H1 (cell line): ENCODE data around the gene OGDH. TPM values are rescaled to one million over a fixed set of nuclear protein-coding genes. Genes with fewer than 3 reads are reported as not detected.

ENCODE experiments used
- CTCF ChIA-PET: fragments of 300-600 bp; sonication (Branson Sonifier 250); formaldehyde crosslinking; loops from one replicate; lab custom pipeline; 2021; ENCODE audit not compliant: partially characterized antibody; lab: Charles Lee
- POLR2A ChIA-PET: fragments of 300-600 bp; sonication (Branson Sonifier 250); formaldehyde crosslinking; loops from one replicate; lab custom pipeline; 2021; ENCODE audit warnings: inconsistent platforms; ENCODE audit not compliant: partially characterized antibody; lab: Charles Lee
- DNase-seq, 2 experiments: peaks; one replicate each; pipeline versions ENCODE4 v3.0.0 to v3.0.0-alpha.2; 2010 to 2022; ENCODE audit warnings: low spot score in 2 of 2, low read depth in 1 of 2, mixed read lengths in 1 of 2
- FAIRE-seq: peaks from 2 replicates; lab custom pipeline; 2011; peaks lifted over from hg19 to GRCh38; lab: Jason Lieb, UNC
- H2AFZ ChIP-seq: 2 replicates; pipeline ENCODE4 v1.8.1; 2012; ENCODE audit warnings: low read length, inconsistent platforms
- H2AK5ac ChIP-seq: 2 replicates; pipeline ENCODE4 v1.6.1; 2013; ENCODE audit warnings: low read depth, low read length
- H2BK120ac ChIP-seq: replicated peaks from 2 replicates; pipeline ENCODE3; 2013; ENCODE audit warnings: low read depth, low read length, inconsistent platforms
- H2BK12ac ChIP-seq: 2 replicates; pipeline ENCODE4 v1.6.1; 2013; ENCODE audit warnings: low read depth, low read length
- H2BK15ac ChIP-seq: 2 replicates; pipeline ENCODE4 v1.6.1; 2013; ENCODE audit warnings: low read length
- H2BK20ac ChIP-seq: 2 replicates; pipeline ENCODE4 v1.6.1; 2013; ENCODE audit warnings: low read length
- H2BK5ac ChIP-seq: 2 replicates; pipeline ENCODE4 v1.6.1; 2013; ENCODE audit warnings: low read depth, low read length
- H3K14ac ChIP-seq: 2 replicates; pipeline ENCODE4 v1.6.1; 2013; ENCODE audit warnings: inconsistent platforms; ENCODE audit not compliant: insufficient read length
- H3K18ac ChIP-seq: 2 replicates; pipeline ENCODE4 v1.6.1; 2013; ENCODE audit warnings: low read length; ENCODE audit errors: extremely low read depth
- H3K23ac ChIP-seq: 2 replicates; pipeline ENCODE4 v1.6.1; 2013; ENCODE audit warnings: inconsistent platforms; ENCODE audit not compliant: insufficient read length
- H3K23me2 ChIP-seq: 2 replicates; pipeline ENCODE4 v1.6.1; 2013; ENCODE audit warnings: low read depth, low read length
- H3K27ac ChIP-seq: 2 replicates; pipeline ENCODE4 v1.6.1; 2011; ENCODE audit warnings: low read depth, low read length, inconsistent platforms
- H3K27me3 ChIP-seq, 4 experiments: replicated peaks in 1 of 4; 1 replicate in 1 of 4; 2 replicates in 3 of 4; pipeline versions ENCODE4 v1.6.1 to v1.8.1; 2011 to 2013; ENCODE audit warnings: low read length in 3 of 4, mild to moderate bottlenecking in 3 of 4, inconsistent platforms in 2 of 4, mixed read lengths in 2 of 4, moderate library complexity in 1 of 4; ENCODE audit not compliant: control insufficient read depth in 3 of 4, insufficient read depth in 3 of 4; ENCODE audit errors: extremely low read depth in 1 of 4
- H3K36me3 ChIP-seq, 4 experiments: 2 replicates each; pipeline versions ENCODE4 v1.6.1 to v1.8.1; 2011 to 2013; ENCODE audit warnings: mild to moderate bottlenecking in 4 of 4, low read length in 3 of 4, moderate library complexity in 2 of 4, control low read depth in 1 of 4, inconsistent platforms in 1 of 4; ENCODE audit not compliant: insufficient read depth in 4 of 4, control insufficient read depth in 2 of 4
- H3K4ac ChIP-seq: replicated peaks from 2 replicates; pipeline ENCODE3; 2013; ENCODE audit warnings: low read length, low read depth, mixed read lengths, inconsistent platforms; ENCODE audit not compliant: insufficient read length
- H3K4me1 ChIP-seq, 4 experiments: replicated peaks in 1 of 4; 1 replicate in 1 of 4; 2 replicates in 3 of 4; pipeline versions ENCODE4 v1.6.1 to v1.8.1; 2011 to 2013; ENCODE audit warnings: low read length in 3 of 4, inconsistent platforms in 2 of 4, mixed read lengths in 1 of 4; ENCODE audit not compliant: insufficient read depth in 4 of 4, control insufficient read depth in 3 of 4
- H3K4me2 ChIP-seq, 2 experiments: 2 replicates each; pipeline versions ENCODE4 v1.6.1 to v1.8.1; 2011 to 2013; ENCODE audit warnings: low read depth in 2 of 2, low read length in 2 of 2, control low read depth in 1 of 2, inconsistent platforms in 1 of 2, mild to moderate bottlenecking in 1 of 2; ENCODE audit not compliant: insufficient read depth in 1 of 2
- H3K4me3 ChIP-seq, 4 experiments: fragments of 200-600, 300-600 bp in 1 of 4; sonication (generic), shearing (Covaris generic), sonication (Bioruptor Twin) in 1 of 4; 2 replicates each; pipeline versions ENCODE4 v1.5.1 to v1.8.1; 2011 to 2016; ENCODE audit warnings: low read length in 4 of 4, low read depth in 3 of 4, control low read depth in 2 of 4, inconsistent platforms in 2 of 4, mild to moderate bottlenecking in 2 of 4, mixed read lengths in 1 of 4, moderate library complexity in 1 of 4; ENCODE audit not compliant: insufficient read depth in 2 of 4; ENCODE audit errors: extremely low read depth in 1 of 4
- H3K56ac ChIP-seq: replicated peaks from 2 replicates; pipeline ENCODE3; 2013; ENCODE audit warnings: low read depth, mild to moderate bottlenecking, mixed read lengths, low read length, inconsistent platforms; ENCODE audit not compliant: insufficient read length
- H3K79me1 ChIP-seq: 2 replicates; pipeline ENCODE4 v1.6.1; 2013; ENCODE audit warnings: low read depth, low read length, control low read depth
- H3K79me2 ChIP-seq, 2 experiments: 2 replicates each; pipeline versions ENCODE4 v1.6.1 to v1.8.1; 2012 to 2013; ENCODE audit warnings: low read length in 2 of 2, mild to moderate bottlenecking in 2 of 2, inconsistent platforms in 1 of 2; ENCODE audit not compliant: insufficient read depth in 2 of 2, control insufficient read depth in 1 of 2
- H3K9ac ChIP-seq, 4 experiments: replicated peaks in 1 of 4; 1 replicate in 1 of 4; 2 replicates in 3 of 4; pipeline versions ENCODE4 v1.6.1 to v1.8.1; 2011 to 2013; ENCODE audit warnings: low read depth in 3 of 4, low read length in 3 of 4, control low read depth in 2 of 4, mild to moderate bottlenecking in 2 of 4, moderate library complexity in 2 of 4, inconsistent platforms in 1 of 4; ENCODE audit errors: extremely low read depth in 1 of 4
- H3K9me3 ChIP-seq, 2 experiments: 2 replicates each; pipeline versions ENCODE4 v1.6.1 to v1.8.1; 2012 to 2013; ENCODE audit warnings: mild to moderate bottlenecking in 2 of 2, moderate library complexity in 2 of 2, control low read depth in 1 of 2, inconsistent platforms in 1 of 2, low read depth in 1 of 2, low read length in 1 of 2, mixed read lengths in 1 of 2; ENCODE audit not compliant: insufficient read depth in 2 of 2
- H4K20me1 ChIP-seq, 2 experiments: replicated peaks in 1 of 2; 2 replicates each; pipeline versions ENCODE3 to v1.8.1; 2011 to 2013; ENCODE audit warnings: inconsistent platforms in 2 of 2, low read length in 2 of 2, mild to moderate bottlenecking in 1 of 2; ENCODE audit not compliant: insufficient read depth in 2 of 2, control insufficient read depth in 1 of 2
- H4K5ac ChIP-seq: 2 replicates; pipeline ENCODE4 v1.6.1; 2013; ENCODE audit warnings: low read length, low read depth, mixed read lengths, inconsistent platforms; ENCODE audit not compliant: insufficient read length
- H4K8ac ChIP-seq: 2 replicates; pipeline ENCODE4 v1.8.0; 2013; ENCODE audit warnings: mild to moderate bottlenecking, moderate library complexity, low read length, inconsistent platforms; ENCODE audit not compliant: insufficient read depth; ENCODE audit errors: extremely low read depth
- H4K91ac ChIP-seq: replicated peaks from 2 replicates; pipeline ENCODE3; 2013; ENCODE audit warnings: low read length, mixed read lengths, inconsistent platforms; ENCODE audit not compliant: insufficient read length
- BACH1 ChIP-seq: IDR thresholded peaks from 2 replicates; pipeline ENCODE4 v1.6.1; 2012; ENCODE audit warnings: low read length, improper control_type of control experiment
- EGR1 ChIP-seq: IDR thresholded peaks from 2 replicates; pipeline ENCODE4 v1.6.1; 2011; ENCODE audit warnings: low read depth, low read length, borderline replicate concordance
- GTF2F1 ChIP-seq: IDR thresholded peaks from 2 replicates; pipeline ENCODE4 v1.6.1; 2012; ENCODE audit warnings: low read depth, low read length, improper control_type of control experiment, borderline replicate concordance
- HDAC2 ChIP-seq, 2 experiments: fragments of 300-600 bp in 1 of 2; sonication (generic) in 1 of 2; IDR thresholded peaks; 2 replicates each; pipeline ENCODE4 v1.6.1; 2011 to 2012; ENCODE audit warnings: low read depth in 2 of 2, low read length in 2 of 2, mild to moderate bottlenecking in 2 of 2, moderate library complexity in 2 of 2, borderline replicate concordance in 1 of 2, inconsistent platforms in 1 of 2
- JUN ChIP-seq: IDR thresholded peaks from 2 replicates; pipeline ENCODE4 v1.6.1; 2011; ENCODE audit warnings: low read depth, mild to moderate bottlenecking, improper control_type of control experiment, low read length
- JUND ChIP-seq: IDR thresholded peaks from 2 replicates; pipeline ENCODE4 v1.6.1; 2011; ENCODE audit warnings: mild to moderate bottlenecking, improper control_type of control experiment, low read length
- KDM4A ChIP-seq: IDR thresholded peaks from one replicate; pipeline ENCODE4 v1.7.1; 2012; ENCODE audit warnings: low read depth, mild to moderate bottlenecking, moderate library complexity, low read length, inconsistent platforms; ENCODE audit not compliant: severe bottlenecking
- KDM5A ChIP-seq: fragments of 200-600 bp; IDR thresholded peaks from 2 replicates; pipeline ENCODE4 v1.7.1; 2012; ENCODE audit warnings: mild to moderate bottlenecking, low read length, inconsistent platforms, mixed read lengths
- MAFK ChIP-seq: IDR thresholded peaks from 2 replicates; pipeline ENCODE4 v1.6.1; 2012; ENCODE audit warnings: low read depth, mild to moderate bottlenecking, improper control_type of control experiment, low read length
- NRF1 ChIP-seq: IDR thresholded peaks from 2 replicates; pipeline ENCODE4 v1.6.1; 2011; ENCODE audit warnings: mild to moderate bottlenecking, low read depth, low read length, improper control_type of control experiment
- SIX5 ChIP-seq: IDR thresholded peaks from 2 replicates; pipeline ENCODE4 v1.6.1; 2011; ENCODE audit warnings: mild to moderate bottlenecking, low read depth, low read length
- SP1 ChIP-seq: IDR thresholded peaks from 2 replicates; pipeline ENCODE4 v1.6.1; 2011; ENCODE audit warnings: low read depth, low read length
- TBP ChIP-seq: IDR thresholded peaks from 2 replicates; pipeline ENCODE4 v1.6.1; 2011; ENCODE audit warnings: low read depth, low read length, improper control_type of control experiment
- YY1 ChIP-seq: IDR thresholded peaks from 2 replicates; pipeline ENCODE4 v1.6.1; 2011; ENCODE audit warnings: low read depth, mild to moderate bottlenecking, low read length
- ZNF274 ChIP-seq: IDR thresholded peaks from 2 replicates; pipeline ENCODE4 v1.7.0; 2012; ENCODE audit warnings: low read length, borderline replicate concordance; ENCODE audit errors: extremely low read depth
- WGBS, 2 experiments: shearing (Covaris generic) in 1 of 2; methylation state at CpG; one replicate each; pipeline versions ENCODE4 v1.1.6 to v1.1.7; 2013 to 2015; ENCODE audit warnings: low lambda C conversion rate in 2 of 2, mixed read lengths in 2 of 2, inconsistent platforms in 1 of 2, low coverage in 1 of 2, missing lambda C conversion rate in 1 of 2; ENCODE audit not compliant: insufficient replicate concordance in 2 of 2, insufficient coverage in 1 of 2, insufficient read length in 1 of 2; ENCODE audit errors: extremely low coverage in 1 of 2, missing lambda C conversion rate in 1 of 2; 5-methylcytosine and 5-hydroxymethylcytosine counted together
- polyA plus RNA-seq, 7 experiments: library from polyadenylated mRNA; depleted of rRNA in 3 of 7; stranded (reverse) in 5 of 7; unstranded in 2 of 7; fragments of >200 nt in 5 of 7; fragments of 200-250 nt in 2 of 7; gene quantifications; 1 replicate in 5 of 7; 2 replicates in 1 of 7; 4 replicates in 1 of 7; pipeline versions ENCODE4 v1.2.1 to v1.2.3, GENCODE V29; 2011 to 2013; ENCODE audit warnings: missing spikeins in 2 of 7, mixed read lengths in 2 of 7
- total RNA-seq: library from RNA; stranded (reverse); fragmentation: NEBNext Ultra II Directional; extraction: Animal tissue kit (Norgen Biotek cat#: 25700); gene quantifications from 2 replicates; pipeline ENCODE4 v1.2.1, GENCODE V29; 2021

The OGDH gene
- total and polyA plus RNA-seq, 2 of the 8 experiments (the other 6 are each of a cell fraction or from before 2014, with no cell fraction given), result 71.6 to 91.6 TPM

GRCh38 chr7:44559485-44559884 lies 46.9 kb upstream of the OGDH start:
- Histone ChIP-seq H3K36me3 (peaks cover 0 to 6% (median 2%) of the 10 kb centered on the region in 4 experiments; a peak in 5 of 8 replicates), H3K27me3 (no peaks in the 10 kb centered on the region; a peak in 1 of 7 replicates), H4K5ac (no peak overlapping the region), H2AK5ac (no peak overlapping the region), H2BK5ac (no peak overlapping the region), H3K9me3 (no peaks in the 10 kb centered on the region), H3K4ac (no peak overlapping the region), H3K4me2 (no peak overlapping the region), H2BK120ac (no peak overlapping the region), H3K23me2 (no peaks in the 10 kb centered on the region), H4K20me1 (peaks cover 0 to 3% of the 10 kb centered on the region in 2 experiments), H2BK20ac (no peak overlapping the region), H3K56ac (no peak overlapping the region), H4K91ac (no peak overlapping the region), H3K14ac (no peak overlapping the region), H3K9ac (no peak overlapping the region), H3K27ac (no peak overlapping the region), H3K4me3 (no peak overlapping the region), H3K18ac (no peak overlapping the region), H3K79me2 (no peaks in the 10 kb centered on the region), H4K8ac (no peak overlapping the region), H2BK12ac (no peak overlapping the region), H2AFZ (no peak overlapping the region), H2BK15ac (no peak overlapping the region), H3K79me1 (no peaks in the 10 kb centered on the region), H3K4me1 (no peaks in the 10 kb centered on the region; a peak in 1 of 7 replicates), H3K23ac (no peak overlapping the region)
- WGBS, 2 experiments, result 89% methylated on average over 4 of the region's 4 CpGs; no CpG with 5 or more reads in 1 of the 2 experiments
- DNase-seq (no peak), FAIRE-seq (no peak)
- POLR2A ChIA-PET, result interaction anchor here (0.6 to 8.3 kb wide), 6 partner anchors 12 to 428 kb away, joined by 3 to 89 read pairs (median 5); partner anchors contain the start of genes DDX56 and NUDCD3
- CTCF ChIA-PET, result interaction anchor here (0.6 to 10.2 kb wide), 3 partner anchors 21 to 835 kb away, joined by 3 to 98 read pairs (median 3); partner anchors contain the start of gene NPC1L1
- TF ChIP-seq GTF2F1 (no peak), NRF1 (no peak), JUN (no peak), ZNF274 (no peak), BACH1 (no peak), TBP (no peak), YY1 (no peak), SP1 (no peak), MAFK (no peak), JUND (no peak), EGR1 (no peak), KDM5A (no peak), KDM4A (no peak), SIX5 (no peak), HDAC2 (IDR thresholded peaks at IDR 0.05; ENCODE audit: borderline replicate concordance in 1 of 2, low read depth in 2 of 2, low read length in 2 of 2) (no peak)
